ENCODE measurements around the gene VCX2. TPM values are rescaled to one million over a fixed set of nuclear protein-coding genes. Genes with fewer than 3 reads are reported as not detected.

VCX2 gene
- total RNA-seq, 1 donor from 2014 or later = not detected

DNA sequence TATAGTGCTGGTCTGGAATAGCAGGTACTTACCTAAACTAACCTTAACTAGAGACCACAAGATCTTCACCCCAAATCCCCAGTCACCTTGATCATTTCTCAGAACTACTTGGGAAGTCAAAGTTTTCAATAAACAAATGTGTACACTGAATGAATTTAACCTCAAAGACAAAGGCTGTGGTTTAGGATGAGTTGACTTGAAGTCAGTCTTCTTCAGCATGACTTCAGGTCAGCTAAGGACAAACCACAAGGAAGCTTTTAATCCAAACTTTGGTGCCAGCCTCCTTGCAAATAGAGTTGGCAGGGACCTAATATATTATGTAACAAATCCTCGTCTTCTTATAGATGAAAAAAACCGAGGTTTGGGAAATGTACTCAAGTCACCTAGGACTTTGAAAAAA lies 21.2 kb upstream of the VCX2 start:
- Histone ChIP-seq H3K4me1 (no peaks in the 10 kb centered on the region), H3K9me3 (no peaks in the 10 kb centered on the region), H3K36me3 (no peaks in the 10 kb centered on the region), H3K27ac (no peak overlapping the region), H3K27me3 (no peaks in the 10 kb centered on the region), H3K4me3 (no peak overlapping the region)
- no peak for DNase-seq (ENCODE audit: low spot score in 2 of 2)
- TF ChIP-seq CTCF (IDR thresholded peaks at IDR 0.05) = no peak
- intact Hi-C loops (cut with DNase I) = no loop called here

DNA sequence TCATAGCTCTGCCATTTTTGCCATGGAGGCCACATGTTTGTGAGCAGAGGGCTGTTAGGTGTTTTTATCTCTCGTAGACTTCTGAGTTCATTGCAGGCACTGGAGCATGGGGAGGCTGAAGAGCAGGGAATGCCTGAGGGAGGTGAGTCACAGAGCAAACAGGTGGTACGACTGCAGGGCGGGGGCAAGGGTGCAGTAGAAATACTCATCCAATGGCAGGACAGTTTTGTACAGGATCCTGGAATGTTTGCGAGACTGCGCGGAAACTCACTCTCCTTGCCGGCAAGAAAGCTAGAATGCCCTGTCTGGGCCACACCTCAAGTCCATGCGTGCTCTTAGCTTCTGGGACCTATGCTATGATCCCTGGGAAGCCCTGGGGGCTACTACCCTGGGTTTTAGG lies 20.0 kb upstream of the VCX2 start:
- Histone ChIP-seq H3K27ac (no peak overlapping the region), H3K4me3 (no peak overlapping the region), H3K9me3 (no peaks in the 10 kb centered on the region), H3K27me3 (no peaks in the 10 kb centered on the region), H3K36me3 (no peaks in the 10 kb centered on the region), H3K4me1 (no peaks in the 10 kb centered on the region)
- intact Hi-C loops (cut with DNase I) = no loop called here
- no peak for DNase-seq (ENCODE audit: low spot score in 2 of 2)
- no peak for TF ChIP-seq CTCF (IDR thresholded peaks at IDR 0.05)

- no peaks in the 10 kb centered on the region for H3K36me3 ChIP-seq
- DNase-seq (ENCODE audit: low spot score in 2 of 2) = no peak
- intact Hi-C loops (cut with DNase I) = no loop called here
- TF ChIP-seq CTCF (IDR thresholded peaks at IDR 0.05) = no peak
- no peak overlapping the region for H3K27ac ChIP-seq
- no peaks in the 10 kb centered on the region for H3K27me3 ChIP-seq
- no peaks in the 10 kb centered on the region for H3K9me3 ChIP-seq
- H3K4me3 ChIP-seq = no peak overlapping the region
- no peaks in the 10 kb centered on the region for H3K4me1 ChIP-seq
Measured at GRCh38 chrX:8190341-8190830, 19.3 kb upstream of the VCX2 start.

DNA sequence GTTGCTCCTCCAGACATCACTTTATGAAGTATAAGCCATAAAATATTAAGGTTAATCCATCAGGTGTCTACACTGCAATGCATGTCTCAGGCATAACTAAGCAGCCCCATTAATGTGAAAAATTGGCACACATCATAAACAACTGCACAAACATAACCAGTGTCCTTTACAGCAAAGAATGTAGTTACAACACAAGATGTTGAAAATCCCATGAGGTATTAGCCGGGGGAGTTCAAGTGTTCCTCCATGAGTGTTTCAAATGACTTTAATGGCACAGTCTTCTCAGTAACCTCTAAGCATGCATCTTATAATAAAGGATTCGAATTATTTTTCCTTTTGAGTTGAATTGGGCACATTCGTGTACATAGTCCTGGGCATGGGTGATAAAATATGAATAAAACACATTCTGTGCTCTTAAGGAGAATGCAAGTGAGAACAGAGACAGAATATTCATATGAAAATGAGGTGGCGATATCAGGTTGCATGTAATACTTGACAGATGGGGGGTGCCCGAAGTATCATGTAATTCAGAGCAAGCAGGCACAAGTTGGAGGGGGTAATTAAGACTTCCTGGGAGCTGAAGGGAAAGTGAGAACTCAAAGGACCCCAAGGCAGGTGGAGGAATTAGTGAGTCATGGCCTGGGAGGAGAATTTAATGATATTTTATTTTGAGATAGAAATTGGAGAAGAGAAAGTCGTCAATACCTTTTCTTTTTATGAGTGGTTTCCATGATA lies 18.2 kb upstream of the VCX2 start:
- H3K27me3 ChIP-seq = no peaks in the 10 kb centered on the region
- intact Hi-C loops (cut with DNase I) = no loop called here
- TF ChIP-seq CTCF (IDR thresholded peaks at IDR 0.05) = no peak
- H3K4me3 ChIP-seq = no peak overlapping the region
- H3K27ac ChIP-seq = no peak overlapping the region
- no peaks in the 10 kb centered on the region for H3K9me3 ChIP-seq
- no peaks in the 10 kb centered on the region for H3K36me3 ChIP-seq
- DNase-seq (ENCODE audit: low spot score in 2 of 2) = no peak
- no peaks in the 10 kb centered on the region for H3K4me1 ChIP-seq

DNA sequence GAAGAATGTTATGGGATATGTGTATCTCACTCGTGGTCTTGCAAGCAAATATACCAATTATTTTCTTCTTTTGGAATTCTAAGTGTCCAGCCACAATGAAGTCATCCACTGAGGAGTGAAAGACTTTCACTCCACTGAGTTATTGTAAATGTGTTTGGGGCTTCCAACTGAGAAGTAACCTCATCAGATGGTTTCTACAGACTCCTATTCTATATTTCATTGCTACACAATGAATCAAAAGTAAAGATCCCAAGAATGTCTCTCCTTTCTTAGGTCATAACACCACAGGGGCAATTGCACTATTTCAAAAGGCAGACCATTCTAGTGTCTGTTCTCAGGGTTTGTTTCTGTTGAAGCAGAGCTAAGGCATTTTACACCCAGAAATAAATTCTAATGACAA lies 12.3 kb upstream of the VCX2 start:
- Histone ChIP-seq H3K27ac (no peak overlapping the region), H3K4me1 (no peaks in the 10 kb centered on the region), H3K9me3 (no peaks in the 10 kb centered on the region), H3K4me3 (no peak overlapping the region), H3K36me3 (no peaks in the 10 kb centered on the region), H3K27me3 (no peaks in the 10 kb centered on the region)
- DNase-seq (ENCODE audit: low spot score in 2 of 2) = no peak
- TF ChIP-seq CTCF (IDR thresholded peaks at IDR 0.05) = no peak
- intact Hi-C loops (cut with DNase I) = loop anchor here (5.0 kb wide), 1 partner anchor 554 kb away; no protein-coding TSS in a partner anchor

Measured in ascending aorta (tissue), 2 donors.